Measurements from ENCODE around the gene IQCF5. TPM values are rescaled to one million over a fixed set of nuclear protein-coding genes. Genes with fewer than 3 reads are reported as not detected.

Gene IQCF5
- total RNA-seq, 3 donors from 2014 or later (not counting 1 experiment from before 2014, with no cell fraction given) = not detected

- intact Hi-C loops (cut with micrococcal nuclease) = no loop called here
- Histone ChIP-seq H3K4me3 (ENCODE audit: low read length) (no peak overlapping the region), H3K9me3 (ENCODE audit: control insufficient read depth, insufficient read depth, low read length) (peaks cover 5% of the 10 kb centered on the region), H3K36me3 (ENCODE audit: control insufficient read depth, insufficient read depth, low read length) (no peaks in the 10 kb centered on the region), H3K27ac (ENCODE audit: low read length) (no peak overlapping the region), H3K4me1 (ENCODE audit: control insufficient read depth, insufficient read depth, low read length) (no peaks in the 10 kb centered on the region), H3K27me3 (ENCODE audit: control insufficient read depth, insufficient read depth, low read length) (peaks cover 10% of the 10 kb centered on the region)
- H3K4me1 Mint-ChIP-seq = no peaks in the 10 kb centered on the region
- H3K9me3 Mint-ChIP-seq = peaks cover 6% of the 10 kb centered on the region in 2 donors
- peaks cover 32 to 62% of the 10 kb centered on the region in 2 donors for H3K27me3 Mint-ChIP-seq (ENCODE audit: low read depth in 2 of 2)
- no peak overlapping the region for H3K27ac Mint-ChIP-seq
- WGBS (ENCODE audit: insufficient coverage) = 96% methylated on average over 7 of the region's 7 CpGs
- no peak for TF ChIP-seq CTCF (IDR thresholded peaks at IDR 0.05)
- no peak overlapping the region for H3K4me3 Mint-ChIP-seq
- no peak for DNase-seq
- H3K36me3 Mint-ChIP-seq = peaks cover 14% of the 10 kb centered on the region
- ATAC-seq = no peak
These were observed 30.3 kb downstream of the IQCF5 start for GRCh38 chr3:51845129-51845528.

- Mint-ChIP-seq H3K4me3 (no peak overlapping the region), H3K9me3 (no peaks in the 10 kb centered on the region), H3K36me3 (no peaks in the 10 kb centered on the region), H3K27ac (no peak overlapping the region), H3K27me3 (ENCODE audit: low read depth in 2 of 2) (peaks cover 37% of the 10 kb centered on the region in 2 donors), H3K4me1 (no peaks in the 10 kb centered on the region)
- no peaks in the 10 kb centered on the region for H3K27me3 ChIP-seq (ENCODE audit: control insufficient read depth, insufficient read depth, low read length)
- no peak for TF ChIP-seq CTCF (IDR thresholded peaks at IDR 0.05)
- no peaks in the 10 kb centered on the region for H3K36me3 ChIP-seq (ENCODE audit: control insufficient read depth, insufficient read depth, low read length)
- no peak overlapping the region for H3K4me3 ChIP-seq (ENCODE audit: low read length)
- H3K9me3 ChIP-seq (ENCODE audit: control insufficient read depth, insufficient read depth, low read length) = no peaks in the 10 kb centered on the region
- 91% methylated on average over 5 of the region's 5 CpGs for WGBS (ENCODE audit: insufficient coverage)
- no peak overlapping the region for H3K27ac ChIP-seq (ENCODE audit: low read length)
- DNase-seq = no peak
- intact Hi-C loops (cut with micrococcal nuclease) = no loop called here
- no peaks in the 10 kb centered on the region for H3K4me1 ChIP-seq (ENCODE audit: control insufficient read depth, insufficient read depth, low read length)
- ATAC-seq = no peak
These were observed 38.8 kb downstream of the IQCF5 start for GRCh38 chr3:51836606-51837005.

GRCh38 chr3:51830836-51831385 lies 44.5 kb downstream of the IQCF5 start:
- Mint-ChIP-seq H3K27ac (no peak overlapping the region), H3K4me3 (no peak overlapping the region), H3K36me3 (peaks cover 14% of the 10 kb centered on the region), H3K27me3 (ENCODE audit: low read depth in 2 of 2) (peaks cover 22 to 42% of the 10 kb centered on the region in 2 donors), H3K9me3 (peaks cover 3% of the 10 kb centered on the region in 2 donors), H3K4me1 (peaks cover 0 to 7% of the 10 kb centered on the region in 2 donors)
- no peak overlapping the region for H3K4me3 ChIP-seq (ENCODE audit: low read length)
- peaks cover 9% of the 10 kb centered on the region for H3K9me3 ChIP-seq (ENCODE audit: control insufficient read depth, insufficient read depth, low read length)
- no peak for TF ChIP-seq CTCF (IDR thresholded peaks at IDR 0.05)
- H3K36me3 ChIP-seq (ENCODE audit: control insufficient read depth, insufficient read depth, low read length) = no peaks in the 10 kb centered on the region
- no peak overlapping the region for H3K27ac ChIP-seq (ENCODE audit: low read length)
- ATAC-seq (no peak), DNase-seq (no peak)
- intact Hi-C loops (cut with micrococcal nuclease) = no loop called here
- H3K27me3 ChIP-seq (ENCODE audit: control insufficient read depth, insufficient read depth, low read length) = no peaks in the 10 kb centered on the region
- 51% methylated on average over 4 of the region's 4 CpGs for WGBS (ENCODE audit: insufficient coverage)
- no peaks in the 10 kb centered on the region for H3K4me1 ChIP-seq (ENCODE audit: control insufficient read depth, insufficient read depth, low read length)

- DNase-seq = no peak
- no peak for ATAC-seq
- Mint-ChIP-seq H3K4me3 (no peak overlapping the region), H3K27ac (no peak overlapping the region), H3K36me3 (peaks cover 14% of the 10 kb centered on the region), H3K9me3 (peaks cover 3% of the 10 kb centered on the region in 2 donors), H3K4me1 (peaks cover 0 to 7% of the 10 kb centered on the region in 2 donors), H3K27me3 (ENCODE audit: low read depth in 2 of 2) (peaks cover 25 to 45% of the 10 kb centered on the region in 2 donors)
- Histone ChIP-seq H3K9me3 (ENCODE audit: control insufficient read depth, insufficient read depth, low read length) (peaks cover 9% of the 10 kb centered on the region), H3K27ac (ENCODE audit: low read length) (no peak overlapping the region), H3K4me3 (ENCODE audit: low read length) (no peak overlapping the region), H3K27me3 (ENCODE audit: control insufficient read depth, insufficient read depth, low read length) (no peaks in the 10 kb centered on the region), H3K36me3 (ENCODE audit: control insufficient read depth, insufficient read depth, low read length) (no peaks in the 10 kb centered on the region), H3K4me1 (ENCODE audit: control insufficient read depth, insufficient read depth, low read length) (no peaks in the 10 kb centered on the region)
- TF ChIP-seq CTCF (IDR thresholded peaks at IDR 0.05) = no peak
- intact Hi-C loops (cut with micrococcal nuclease) = no loop called here
- 94% methylated on average over 13 of the region's 13 CpGs for WGBS (ENCODE audit: insufficient coverage)
These were observed 45.1 kb downstream of the IQCF5 start for GRCh38 chr3:51830345-51830744.
